ENCODE data around the gene TNFRSF1A. TPM values are rescaled to one million over a fixed set of nuclear protein-coding genes. Genes with fewer than 3 reads are reported as not detected.

TNFRSF1A gene
- total RNA-seq, 1 experiment from 2014 or later, result 44.1 TPM

- TF ChIP-seq PRDM15 (CRISPR knock-in tag; IDR thresholded peaks at IDR 0.05), result peak; percentile 27; the same call in 1 of the 2 replicates
- TF ChIP-seq ARID4B (CRISPR knock-in tag; IDR thresholded peaks at IDR 0.05; ENCODE audit: borderline replicate concordance), result no peak
- TF ChIP-seq ZNF425 (CRISPR knock-in tag; conservative IDR thresholded peaks at IDR 0.05), result no peak
- peak; percentile 20; the same call in 1 of the 2 replicates for TF ChIP-seq FOXK1 (CRISPR knock-in tag; IDR thresholded peaks at IDR 0.05)
- TF ChIP-seq ETV6 (CRISPR knock-in tag; IDR thresholded peaks at IDR 0.05), result peak; percentile 71; the same call in 1 of the 2 replicates
Observed at GRCh38 chr12:6310771-6311610, 30.9 kb downstream of the TNFRSF1A start (continued).

- no peak overlapping the region for H3K27ac Mint-ChIP-seq
- ATAC-seq (no peak), DNase-seq (ENCODE audit: low spot score) (no peak)
- TF ChIP-seq ARID4B (CRISPR knock-in tag; IDR thresholded peaks at IDR 0.05; ENCODE audit: borderline replicate concordance), result no peak
- TF ChIP-seq MAX (CRISPR knock-in tag; IDR thresholded peaks at IDR 0.05), result no peak
- TF ChIP-seq TEAD1 (CRISPR knock-in tag; IDR thresholded peaks at IDR 0.05), result no peak
- no peak for TF ChIP-seq PREB (CRISPR knock-in tag; IDR thresholded peaks at IDR 0.05; ENCODE audit: borderline replicate concordance)
- no peak for TF ChIP-seq SP1 (CRISPR knock-in tag; conservative IDR thresholded peaks at IDR 0.05)
- TF ChIP-seq CREB1 (CRISPR knock-in tag; IDR thresholded peaks at IDR 0.05), result no peak
- TF ChIP-seq PRRX2 (CRISPR knock-in tag; IDR thresholded peaks at IDR 0.05), result no peak
- no peak for TF ChIP-seq NR2C2 (CRISPR knock-in tag; IDR thresholded peaks at IDR 0.05)
- no peak for TF ChIP-seq E2F1 (CRISPR knock-in tag; IDR thresholded peaks at IDR 0.05)
- no peak overlapping the region for H3K4me3 Mint-ChIP-seq
- peaks cover 4% of the 10 kb centered on the region; the same call in 1 of the 2 replicates for H3K9me3 Mint-ChIP-seq
- ChIA-PET CTCF (interaction anchor here (1.0 to 1.3 kb wide), 2 partner anchors 24 to 313 kb away, joined by 3 read pairs; no protein-coding TSS in a partner anchor), POLR2A (no interaction called here)
- H3K36me3 Mint-ChIP-seq, result no peaks in the 10 kb centered on the region
- H3K4me1 Mint-ChIP-seq, result peaks cover 17% of the 10 kb centered on the region
- H3K27me3 Mint-ChIP-seq (ENCODE audit: low read depth), result peaks cover 14% of the 10 kb centered on the region
Observed at GRCh38 chr12:6307529-6307928, 34.3 kb downstream of the TNFRSF1A start.
